Stimulated activated CD4-positive, alpha-beta T cell treated with anti-CD3 and anti-CD28 coated beads, Interleukin-4, amount 100 ng/mL, for 1 hour (primary cell): ENCODE data around the gene C19orf33.
"Not testable (repeated sequence)": the region's sequence is repeated elsewhere in the genome, so short reads cannot be mapped to it uniquely, and the experiment has no call there.

ENCODE experiments used
- DNase-seq: peaks from one replicate; pipeline ENCODE4 v3.0.0-alpha.2; 2020

Gene C19orf33

GRCh38 chr19:38309615-38310278, 5.7 kb downstream of the C19orf33 start:
- no peak for DNase-seq

- no peak for DNase-seq
Observed at GRCh38 chr19:38310279-38310670, 6.2 kb downstream of the C19orf33 start.

GRCh38 chr19:38310986-38311385, 6.9 kb downstream of the C19orf33 start:
- no peak for DNase-seq

- peak; percentile 95 for DNase-seq
Observed at GRCh38 chr19:38315657-38316476, 11.8 kb downstream of the C19orf33 start, which contains the start of gene YIF1B. YIF1B (minus strand) TSS chr19:38315947; CDS start chr19:38315917, 30 bp downstream.

GRCh38 chr19:38316477-38317067, 12.5 kb downstream of the C19orf33 start:
- DNase-seq = no peak

GRCh38 chr19:38317104-38317612, 13.1 kb downstream of the C19orf33 start:
- no peak for DNase-seq

GRCh38 chr19:38318660-38319059, 14.6 kb downstream of the C19orf33 start:
- DNase-seq = no peak

- DNase-seq = peak; percentile 60
Observed at GRCh38 chr19:38319421-38320258, 15.6 kb downstream of the C19orf33 start, which contains the start of gene KCNK6. KCNK6 (plus strand) TSS chr19:38319845; CDS start chr19:38319951, 106 bp downstream.

- no peak for DNase-seq
Observed at GRCh38 chr19:38320969-38321339, 16.9 kb downstream of the C19orf33 start.

GRCh38 chr19:38321646-38322196, 17.7 kb downstream of the C19orf33 start:
- no peak for DNase-seq

GRCh38 chr19:38323291-38323690, 19.2 kb downstream of the C19orf33 start:
- no peak for DNase-seq

GRCh38 chr19:38324431-38324830, 20.4 kb downstream of the C19orf33 start:
- DNase-seq = no peak

- no peak for DNase-seq
Observed at GRCh38 chr19:38326591-38326990, 22.5 kb downstream of the C19orf33 start.

GRCh38 chr19:38329651-38330050, 25.6 kb downstream of the C19orf33 start:
- DNase-seq = no peak

GRCh38 chr19:38331728-38332127, 27.7 kb downstream of the C19orf33 start:
- no peak for DNase-seq

GRCh38 chr19:38333245-38333644, 29.2 kb downstream of the C19orf33 start:
- no peak for DNase-seq

GRCh38 chr19:38335949-38336637, 32.0 kb downstream of the C19orf33 start:
- peak; percentile 93 for DNase-seq

- peak; percentile 94 for DNase-seq
Observed at GRCh38 chr19:38336638-38337359, 32.7 kb downstream of the C19orf33 start.

GRCh38 chr19:38337360-38337653, 33.3 kb downstream of the C19orf33 start:
- DNase-seq = peak; percentile 10

GRCh38 chr19:38339011-38339410, 35.0 kb downstream of the C19orf33 start:
- not testable (repeated sequence) for DNase-seq

GRCh38 chr19:38340927-38341326, 36.9 kb downstream of the C19orf33 start:
- no peak for DNase-seq
